ENCODE data around the gene PLEKHG4B. TPM values are rescaled to one million over a fixed set of nuclear protein-coding genes. Genes with fewer than 3 reads are reported as not detected.

PLEKHG4B gene
- total RNA-seq, 1 experiment from 2014 or later = 51.4 TPM

GRCh38 chr5:160173-160510 is 68.2 kb downstream of the PLEKHG4B start (continued):
- no peak for TF ChIP-seq GRHL2 (CRISPR knock-in tag; IDR thresholded peaks at IDR 0.05; ENCODE audit: insufficient replicate concordance, severe bottlenecking)
- TF ChIP-seq FOXK1 (CRISPR knock-in tag; IDR thresholded peaks at IDR 0.05) = no peak
- TF ChIP-seq CREB1 (CRISPR knock-in tag; IDR thresholded peaks at IDR 0.05) = no peak
- TF ChIP-seq SMAD3 (CRISPR knock-in tag; IDR thresholded peaks at IDR 0.05; ENCODE audit: borderline replicate concordance) = no peak
- no peak for TF ChIP-seq PRRX2 (CRISPR knock-in tag; IDR thresholded peaks at IDR 0.05)
- TF ChIP-seq ZNF423 (CRISPR knock-in tag; IDR thresholded peaks at IDR 0.05) = no peak
- no peak for TF ChIP-seq EMX1 (CRISPR knock-in tag; IDR thresholded peaks at IDR 0.05)

DNA sequence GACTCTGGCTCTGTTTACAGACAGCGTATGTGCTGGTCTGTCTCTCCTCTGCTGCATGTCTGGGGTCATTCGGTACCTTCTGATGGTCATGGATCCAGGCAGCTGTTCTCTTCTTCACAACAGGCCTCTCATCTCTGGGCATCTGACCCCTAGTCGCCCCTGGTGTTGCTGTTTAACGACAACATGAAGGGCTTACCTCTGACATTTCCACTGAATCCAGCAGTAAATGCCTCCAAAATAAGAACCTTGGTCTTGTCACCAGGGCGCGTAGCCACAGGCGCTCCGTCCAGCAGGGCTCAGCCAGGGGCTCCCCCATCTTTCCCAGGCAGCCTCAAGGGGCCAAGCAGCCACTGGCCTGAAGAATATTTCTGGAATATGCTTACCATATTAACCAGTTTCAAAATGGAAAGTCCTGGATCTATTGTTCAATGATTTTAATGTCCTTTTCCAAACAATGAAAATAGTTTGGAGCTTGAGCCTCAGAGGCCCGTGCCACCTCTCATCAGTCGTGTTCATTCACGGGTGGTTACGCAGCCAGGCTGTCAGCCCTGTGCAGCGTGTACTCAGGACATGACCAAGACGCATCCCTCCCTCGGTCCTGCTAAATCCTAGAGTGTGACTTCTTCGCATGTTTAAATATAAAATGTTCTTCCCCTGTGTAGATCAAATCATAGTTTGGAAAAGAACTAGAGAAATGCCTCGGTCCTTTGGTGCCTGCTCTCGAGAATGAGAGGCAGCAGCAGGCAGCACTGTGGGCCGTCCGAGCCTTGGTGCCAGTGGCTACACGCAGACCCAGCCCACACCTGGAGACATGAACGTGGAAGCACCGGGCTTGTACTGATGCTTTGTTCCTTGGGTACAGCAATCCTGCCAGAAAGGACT is 69.2 kb downstream of the PLEKHG4B start:
- no peaks in the 10 kb centered on the region for H3K27me3 Mint-ChIP-seq (ENCODE audit: low read depth)
- H3K9me3 Mint-ChIP-seq = peaks cover 12% of the 10 kb centered on the region
- POLR2A ChIA-PET = no interaction called here
- no peak for ATAC-seq
- H3K36me3 Mint-ChIP-seq = peaks cover 47% of the 10 kb centered on the region
- H3K4me3 Mint-ChIP-seq = no peak overlapping the region
- peak overlapping the region; percentile 80; the same call in 1 of the 2 replicates for H3K27ac Mint-ChIP-seq
- CTCF ChIA-PET = no interaction called here
- peak; percentile 3 for DNase-seq (ENCODE audit: low spot score)
- H3K4me1 Mint-ChIP-seq = peaks cover 13% of the 10 kb centered on the region
- TF ChIP-seq CTCF (IDR thresholded peaks at IDR 0.05) (no peak), NFYB (CRISPR knock-in tag; conservative IDR thresholded peaks at IDR 0.05; ENCODE audit: low read depth) (no peak), ESRRA (CRISPR knock-in tag; IDR thresholded peaks at IDR 0.05; ENCODE audit: borderline replicate concordance) (no peak), ZNF263 (CRISPR knock-in tag; IDR thresholded peaks at IDR 0.05; ENCODE audit: low read depth) (no peak), NR2C2 (CRISPR knock-in tag; IDR thresholded peaks at IDR 0.05) (no peak), PREB (CRISPR knock-in tag; IDR thresholded peaks at IDR 0.05; ENCODE audit: borderline replicate concordance) (no peak), RORB (CRISPR knock-in tag; IDR thresholded peaks at IDR 0.05) (no peak), ZNF219 (CRISPR knock-in tag; IDR thresholded peaks at IDR 0.05; ENCODE audit: borderline replicate concordance) (no peak), GTF2I (CRISPR knock-in tag; conservative IDR thresholded peaks at IDR 0.05) (no peak), EMX1 (CRISPR knock-in tag; IDR thresholded peaks at IDR 0.05) (no peak), GRHL2 (CRISPR knock-in tag; IDR thresholded peaks at IDR 0.05; ENCODE audit: insufficient replicate concordance, severe bottlenecking) (no peak), E2F1 (CRISPR knock-in tag; IDR thresholded peaks at IDR 0.05) (no peak), TP53 (CRISPR knock-in tag; IDR thresholded peaks at IDR 0.05) (no peak), JUN (CRISPR knock-in tag; IDR thresholded peaks at IDR 0.05) (no peak), ZNF423 (CRISPR knock-in tag; IDR thresholded peaks at IDR 0.05) (no peak), PRDM15 (CRISPR knock-in tag; IDR thresholded peaks at IDR 0.05) (no peak), TEAD4 (CRISPR knock-in tag; IDR thresholded peaks at IDR 0.05) (no peak)
- TF ChIP-seq, protein P1, sequence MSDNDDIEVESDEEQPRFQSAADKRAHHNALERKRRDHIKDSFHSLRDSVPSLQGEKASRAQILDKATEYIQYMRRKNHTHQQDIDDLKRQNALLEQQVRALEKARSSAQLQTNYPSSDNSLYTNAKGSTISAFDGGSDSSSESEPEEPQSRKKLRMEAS (CRISPR knock-in tag; IDR thresholded peaks at IDR 0.05) = no peak
- TF ChIP-seq, protein P2, sequence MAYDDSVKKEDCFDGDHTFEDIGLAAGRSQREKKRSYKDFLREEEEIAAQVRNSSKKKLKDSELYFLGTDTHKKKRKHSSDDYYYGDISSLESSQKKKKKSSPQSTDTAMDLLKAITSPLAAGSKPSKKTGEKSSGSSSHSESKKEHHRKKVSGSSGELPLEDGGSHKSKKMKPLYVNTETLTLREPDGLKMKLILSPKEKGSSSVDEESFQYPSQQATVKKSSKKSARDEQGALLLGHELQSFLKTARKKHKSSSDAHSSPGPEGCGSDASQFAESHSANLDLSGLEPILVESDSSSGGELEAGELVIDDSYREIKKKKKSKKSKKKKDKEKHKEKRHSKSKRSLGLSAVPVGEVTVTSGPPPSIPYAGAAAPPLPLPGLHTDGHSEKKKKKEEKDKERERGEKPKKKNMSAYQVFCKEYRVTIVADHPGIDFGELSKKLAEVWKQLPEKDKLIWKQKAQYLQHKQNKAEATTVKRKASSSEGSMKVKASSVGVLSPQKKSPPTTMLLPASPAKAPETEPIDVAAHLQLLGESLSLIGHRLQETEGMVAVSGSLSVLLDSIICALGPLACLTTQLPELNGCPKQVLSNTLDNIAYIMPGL (CRISPR knock-in tag; IDR thresholded peaks at IDR 0.05) = no peak

Measured in WTC11 (cell line).